Left ventricle myocardium superior (tissue), 1 donor: ENCODE results near the gene CREBRF. TPM values are rescaled to one million over a fixed set of nuclear protein-coding genes. Genes with fewer than 3 reads are reported as not detected.
A peak's percentile ranks its signal among the peaks of the same experiment; 100 is the strongest.
"Not testable (repeated sequence)": the region's sequence is repeated elsewhere in the genome, so short reads cannot be mapped to it uniquely, and the experiment has no call there.

ENCODE experiments used
- ATAC-seq: fragments of 200-7000 bp; cut with Tn5 transposase; one replicate; pipeline ENCODE4 v1.9.1; 2020; ENCODE audit warnings: mild to moderate bottlenecking, moderate library complexity
- DNase-seq: peaks from one replicate; pipeline ENCODE4 v3.0.0-alpha.2; 2020
- intact Hi-C: fragments of 100-400 bp; cut with micrococcal nuclease; formaldehyde crosslinking; loops from one replicate; pipeline ENCODE4 v1.11.0; 2022
- long read RNA-seq: library from polyadenylated mRNA; unstranded; transcript quantifications from one replicate; pipeline ENCODE4 v2.0.0, GENCODE V29; 2021
- total RNA-seq: library from RNA; stranded (reverse); fragmentation: NEBNext Ultra II Directional; extraction: Animal tissue kit (Norgen Biotek cat#: 25700); gene quantifications from one replicate; pipeline ENCODE4 v1.2.1, GENCODE V29; 2021
- donor health status: DM: no; HTN: yes; CAD: no; lungs with severe emphysema.

CREBRF gene
- 28.3 TPM for total RNA-seq
- long read RNA-seq, full-length matches to known transcripts: 25 of 40 reads
- long read RNA-seq, partial matches to known transcripts: 10 of 40 reads
- long read RNA-seq, other reads (novel, unspliced or antisense): 5 of 40 reads

GRCh38 chr5:173055983-173056782, at the start of gene CREBRF:
CREBRF (plus strand) TSS chr5:173056352; CDS start chr5:173080776, 24,424 bp downstream.
- intact Hi-C loops: no loop called here
- ATAC-seq (peak; percentile 89), DNase-seq (peak; percentile 99)

- DNase-seq: no peak
- intact Hi-C loops: no loop called here
- no peak for ATAC-seq
Observed at GRCh38 chr5:173010021-173010420, 46.1 kb upstream of the CREBRF start.

GRCh38 chr5:173010547-173011464, 45.3 kb upstream of the CREBRF start:
- intact Hi-C loops: no loop called here
- ATAC-seq: peak; percentile 91
- peak; percentile 74 for DNase-seq

GRCh38 chr5:173011566-173011965, 44.6 kb upstream of the CREBRF start:
- ATAC-seq: no peak
- no peak for DNase-seq
- intact Hi-C loops: no loop called here

- DNase-seq (no peak), ATAC-seq (no peak)
- intact Hi-C loops: no loop called here
Observed at GRCh38 chr5:173012882-173013281, 43.3 kb upstream of the CREBRF start.

- intact Hi-C loops: no loop called here
- ATAC-seq: no peak
- DNase-seq: no peak
Observed at GRCh38 chr5:173014671-173015070, 41.5 kb upstream of the CREBRF start.

GRCh38 chr5:173015192-173015591, 41.0 kb upstream of the CREBRF start:
- intact Hi-C loops: no loop called here
- DNase-seq: no peak
- no peak for ATAC-seq

GRCh38 chr5:173015598-173016455, 40.3 kb upstream of the CREBRF start:
- DNase-seq (no peak), ATAC-seq (no peak)
- intact Hi-C loops: no loop called here

GRCh38 chr5:173016598-173017046, 39.5 kb upstream of the CREBRF start:
- ATAC-seq: peak; percentile 81
- no peak for DNase-seq
- intact Hi-C loops: no loop called here

- DNase-seq, ATAC-seq, intact Hi-C loops: not testable (repeated sequence)
Observed at GRCh38 chr5:173017087-173017486, 39.1 kb upstream of the CREBRF start.

GRCh38 chr5:173018358-173018757, 37.8 kb upstream of the CREBRF start:
- ATAC-seq: no peak
- DNase-seq: no peak
- intact Hi-C loops: no loop called here

- ATAC-seq (peak; percentile 34), DNase-seq (no peak)
- intact Hi-C loops: no loop called here
Observed at GRCh38 chr5:173020154-173020581, 36.0 kb upstream of the CREBRF start.

- intact Hi-C loops: no loop called here
- peak; percentile 72 for ATAC-seq
- peak; percentile 57 for DNase-seq
Observed at GRCh38 chr5:173020643-173021042, 35.5 kb upstream of the CREBRF start.

GRCh38 chr5:173025651-173026050, 30.5 kb upstream of the CREBRF start:
- intact Hi-C loops: no loop called here
- no peak for ATAC-seq
- no peak for DNase-seq

GRCh38 chr5:173027905-173028304, 28.2 kb upstream of the CREBRF start:
- intact Hi-C loops: no loop called here
- DNase-seq (no peak), ATAC-seq (no peak)

GRCh38 chr5:173028811-173029327, 27.3 kb upstream of the CREBRF start:
- DNase-seq (no peak), ATAC-seq (no peak)
- intact Hi-C loops: no loop called here

- DNase-seq (no peak), ATAC-seq (peak; percentile 82)
- intact Hi-C loops: no loop called here
Observed at GRCh38 chr5:173029499-173029921, 26.6 kb upstream of the CREBRF start.

- ATAC-seq, DNase-seq, intact Hi-C loops: not testable (repeated sequence)
Observed at GRCh38 chr5:173032096-173032495, 24.1 kb upstream of the CREBRF start.

- intact Hi-C loops: no loop called here
- no peak for ATAC-seq
- no peak for DNase-seq
Observed at GRCh38 chr5:173032730-173033129, 23.4 kb upstream of the CREBRF start.
